Spleen (tissue), 7 donors: Measurements from ENCODE around the gene MELTF.

Experiments
- CTCF ChIP-seq, 11 experiments: fragments of 200-600 bp in 7 of 11; fragments of 450-650 bp in 4 of 11; sonication (generic) in 4 of 11; IDR thresholded peaks in 8 of 11; conservative IDR thresholded peaks in 3 of 11; 1 replicate in 7 of 11; 2 replicates in 4 of 11; pipeline versions ENCODE4 v1.4.0 to v1.8.0; 2016 to 2021; ENCODE audit warnings: antibody characterized with exemption in 11 of 11, inconsistent platforms in 4 of 11, mild to moderate bottlenecking in 1 of 11
- POLR2AphosphoS5 ChIP-seq, 3 donors: sonication (generic); formaldehyde crosslinking; IDR thresholded peaks; one replicate each; pipeline ENCODE4 v1.5.1; 2017; ENCODE audit warnings: antibody characterized with exemption in 3 of 3
- donor health status: DM: no; HTN: no; CAD: no; lungs with moderate emphysema.
- donor health status: DM: no; HTN: no; CAD: no.
- donor health status: DM: no; HTN: no; CAD: no.

- TF ChIP-seq CTCF (IDR thresholded peaks at IDR 0.05 in 8 of 11, conservative IDR thresholded peaks at IDR 0.05 in 3 of 11) (no peak), POLR2AphosphoS5 (IDR thresholded peaks at IDR 0.05) (no peak)
These were observed 34.6 kb downstream of the MELTF start for GRCh38 chr3:196995027-196995426.
